Activated CD4-positive, alpha-beta memory T cell treated with anti-CD3 and anti-CD28 coated beads, Interleukin-2, amount 10 ng/mL, durations not matched to agents 7 days and 5 days (primary cell): ENCODE data around the gene NID1. TPM values are rescaled to one million over a fixed set of nuclear protein-coding genes. Genes with fewer than 3 reads are reported as not detected.

Source experiments
- CTCF ChIA-PET: fragments of 350-600 bp; sonication (Branson Sonifier 250); formaldehyde crosslinking; loops from one replicate; lab custom pipeline; 2021; ENCODE audit warnings: antibody characterized with exemption, inconsistent platforms; lab: Charles Lee
- POLR2A ChIA-PET: fragments of 350-600 bp; sonication (Branson Sonifier 250); formaldehyde crosslinking; loops from one replicate; lab custom pipeline; 2021; ENCODE audit warnings: antibody characterized with exemption; lab: Charles Lee
- DNase-seq: peaks from one replicate; pipeline ENCODE4 v3.0.0-alpha.2; 2020
- H3K27ac Mint-ChIP-seq: one replicate; pipeline ENCODE4 v1.8.0; 2021; ENCODE audit warnings: mild to moderate bottlenecking, mixed read lengths
- H3K27me3 Mint-ChIP-seq: one replicate; pipeline ENCODE4 v1.8.0; 2021; ENCODE audit warnings: mixed read lengths
- H3K36me3 Mint-ChIP-seq: one replicate; pipeline ENCODE4 v1.8.0; 2021; ENCODE audit warnings: low read depth, mixed read lengths
- H3K4me1 Mint-ChIP-seq: one replicate; pipeline ENCODE4 v1.8.0; 2021; ENCODE audit warnings: mixed read lengths
- H3K4me3 Mint-ChIP-seq: one replicate; pipeline ENCODE4 v1.8.0; 2021; ENCODE audit warnings: mild to moderate bottlenecking, mixed read lengths
- H3K9me3 Mint-ChIP-seq: one replicate; pipeline ENCODE4 v1.8.0; 2021; ENCODE audit warnings: mixed read lengths
- total RNA-seq, 2 experiments: library from RNA; stranded (reverse); gene quantifications; one replicate each; pipeline ENCODE4 v1.2.3, GENCODE V29; 2021

Gene NID1
- total RNA-seq, 2 experiments from 2014 or later, result 0.45 TPM

DNA sequence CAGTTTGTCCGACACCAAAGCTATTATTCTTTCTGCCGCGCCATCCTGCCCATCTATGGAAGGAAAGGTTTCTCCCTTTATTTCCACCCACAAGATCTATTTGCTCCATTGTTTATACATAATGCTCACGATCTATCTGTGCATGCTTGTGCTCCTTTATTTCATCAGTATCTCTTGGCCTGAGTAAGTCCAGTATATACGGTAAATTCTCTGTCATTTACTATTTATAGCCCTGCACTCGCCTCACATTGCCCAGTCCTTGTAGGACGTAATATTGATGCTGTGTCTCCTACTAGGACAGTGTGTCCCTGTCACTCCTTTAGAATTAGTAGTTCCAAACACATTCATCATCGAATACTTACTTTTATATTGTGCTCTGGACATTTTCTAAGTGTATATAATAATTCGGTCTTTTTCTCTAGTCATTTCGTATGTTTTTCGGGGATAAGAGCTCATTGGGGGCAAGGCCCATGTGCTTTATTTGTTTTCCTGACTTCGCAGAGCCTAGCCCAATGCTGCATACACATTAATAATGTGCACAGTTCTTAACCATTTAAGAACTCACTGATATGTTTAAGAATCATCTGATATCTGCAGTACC is 3.1 kb upstream of the NID1 start:
- Mint-ChIP-seq H3K36me3 (peaks cover 5% of the 10 kb centered on the region), H3K4me1 (peaks cover 20% of the 10 kb centered on the region), H3K27ac (no peak overlapping the region), H3K4me3 (no peak overlapping the region), H3K27me3 (peaks cover 34% of the 10 kb centered on the region), H3K9me3 (peaks cover 2% of the 10 kb centered on the region)
- ChIA-PET POLR2A (interaction anchor here (1.1 to 2.0 kb wide), 2 partner anchors 69 to 729 kb away, joined by 3 to 7 read pairs; no protein-coding TSS in a partner anchor), CTCF (no interaction called here)
- DNase-seq, result no peak

DNA sequence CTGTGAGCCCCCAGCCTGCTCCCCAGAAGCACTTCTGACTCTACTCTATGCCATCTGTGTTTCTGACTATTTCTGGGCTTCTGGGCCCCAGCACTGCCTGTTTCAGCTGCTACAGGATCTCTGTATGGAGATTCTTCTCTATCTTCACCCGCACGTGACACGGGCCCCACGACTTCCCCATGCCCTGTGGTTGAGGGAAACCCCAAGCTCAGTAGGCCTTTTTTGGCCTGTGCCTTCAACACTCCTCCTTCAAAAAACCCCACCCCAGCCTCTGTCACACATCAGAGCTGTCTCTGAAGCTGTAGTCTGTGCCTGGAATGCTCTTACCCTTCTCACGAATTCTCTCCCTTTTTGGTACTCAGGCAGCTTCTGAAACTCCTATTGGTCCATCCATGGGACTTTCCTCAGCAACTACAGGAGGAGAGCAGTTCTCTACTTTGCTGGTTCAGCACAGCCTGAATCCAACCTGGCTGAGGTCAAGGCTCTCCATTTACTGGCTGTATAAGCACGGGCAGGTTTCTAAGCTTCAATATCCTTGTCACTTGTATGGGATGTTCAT is 2.0 kb upstream of the NID1 start:
- Mint-ChIP-seq H3K4me3 (no peak overlapping the region), H3K27me3 (peaks cover 43% of the 10 kb centered on the region), H3K4me1 (peaks cover 20% of the 10 kb centered on the region), H3K9me3 (peaks cover 2% of the 10 kb centered on the region), H3K36me3 (peaks cover 5% of the 10 kb centered on the region), H3K27ac (no peak overlapping the region)
- peak; percentile 72 for DNase-seq
- ChIA-PET CTCF (no interaction called here), POLR2A (interaction anchor here (1.1 to 2.0 kb wide), 2 partner anchors 68 to 731 kb away, joined by 3 to 7 read pairs; no protein-coding TSS in a partner anchor)

DNA sequence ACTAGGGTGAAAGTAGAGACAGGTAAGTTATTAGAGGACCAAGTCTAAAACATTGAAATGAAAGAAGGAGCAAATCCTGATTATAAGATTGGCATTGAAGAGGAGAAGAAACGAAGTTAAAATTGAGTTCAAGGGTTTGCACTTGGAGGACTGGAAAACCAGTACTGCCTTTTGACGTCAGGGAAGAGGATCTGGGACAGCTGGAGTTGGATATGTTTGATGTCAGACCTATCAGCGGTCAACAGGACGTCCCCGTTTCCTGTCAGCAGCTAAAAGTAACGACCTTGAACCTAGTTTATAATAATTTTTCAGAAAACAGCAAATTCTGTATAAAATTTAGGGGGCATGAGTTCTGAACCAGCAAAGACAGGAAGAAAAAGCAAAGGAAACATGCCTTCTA is 1.2 kb upstream of the NID1 start:
- DNase-seq, result no peak
- POLR2A ChIA-PET, result interaction anchor here (2.0 kb wide), 1 partner anchor 67 kb away, joined by 7 read pairs; no protein-coding TSS in a partner anchor
- Mint-ChIP-seq H3K4me1 (peaks cover 20% of the 10 kb centered on the region), H3K27ac (no peak overlapping the region), H3K36me3 (peaks cover 5% of the 10 kb centered on the region), H3K9me3 (peaks cover 2% of the 10 kb centered on the region), H3K27me3 (peaks cover 50% of the 10 kb centered on the region), H3K4me3 (no peak overlapping the region)
- CTCF ChIA-PET, result no interaction called here

DNA sequence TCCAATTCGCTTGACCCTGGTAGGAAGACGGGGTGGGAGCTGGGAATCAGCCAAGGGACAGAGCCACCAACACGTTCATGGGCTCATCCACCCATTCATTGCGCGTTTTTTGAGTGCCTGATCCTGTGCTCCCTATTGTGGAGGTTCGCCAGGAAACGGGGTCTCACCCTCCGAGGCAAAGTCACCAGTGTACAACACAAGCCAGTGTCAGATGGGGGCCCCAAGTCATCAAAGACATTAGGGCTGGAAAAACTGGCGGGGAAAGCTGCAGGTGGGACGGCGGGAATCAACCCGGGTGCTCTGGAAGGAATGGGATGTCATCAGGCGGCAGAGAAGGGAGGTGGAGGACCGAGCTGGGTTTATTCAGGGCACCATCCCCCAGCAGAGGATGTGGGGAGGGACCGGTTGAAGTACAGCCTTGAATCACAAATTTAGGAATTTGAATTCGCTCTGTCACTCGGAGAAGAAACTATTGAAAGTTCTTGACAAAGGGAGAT is 667 bp upstream of the NID1 start:
- no peak overlapping the region for H3K27ac Mint-ChIP-seq
- H3K9me3 Mint-ChIP-seq, result peaks cover 2% of the 10 kb centered on the region
- CTCF ChIA-PET, result no interaction called here
- peaks cover 20% of the 10 kb centered on the region for H3K4me1 Mint-ChIP-seq
- POLR2A ChIA-PET, result no interaction called here
- DNase-seq, result no peak
- H3K27me3 Mint-ChIP-seq, result peaks cover 53% of the 10 kb centered on the region
- peak overlapping the region; percentile 43 for H3K4me3 Mint-ChIP-seq
- peaks cover 5% of the 10 kb centered on the region for H3K36me3 Mint-ChIP-seq

DNA sequence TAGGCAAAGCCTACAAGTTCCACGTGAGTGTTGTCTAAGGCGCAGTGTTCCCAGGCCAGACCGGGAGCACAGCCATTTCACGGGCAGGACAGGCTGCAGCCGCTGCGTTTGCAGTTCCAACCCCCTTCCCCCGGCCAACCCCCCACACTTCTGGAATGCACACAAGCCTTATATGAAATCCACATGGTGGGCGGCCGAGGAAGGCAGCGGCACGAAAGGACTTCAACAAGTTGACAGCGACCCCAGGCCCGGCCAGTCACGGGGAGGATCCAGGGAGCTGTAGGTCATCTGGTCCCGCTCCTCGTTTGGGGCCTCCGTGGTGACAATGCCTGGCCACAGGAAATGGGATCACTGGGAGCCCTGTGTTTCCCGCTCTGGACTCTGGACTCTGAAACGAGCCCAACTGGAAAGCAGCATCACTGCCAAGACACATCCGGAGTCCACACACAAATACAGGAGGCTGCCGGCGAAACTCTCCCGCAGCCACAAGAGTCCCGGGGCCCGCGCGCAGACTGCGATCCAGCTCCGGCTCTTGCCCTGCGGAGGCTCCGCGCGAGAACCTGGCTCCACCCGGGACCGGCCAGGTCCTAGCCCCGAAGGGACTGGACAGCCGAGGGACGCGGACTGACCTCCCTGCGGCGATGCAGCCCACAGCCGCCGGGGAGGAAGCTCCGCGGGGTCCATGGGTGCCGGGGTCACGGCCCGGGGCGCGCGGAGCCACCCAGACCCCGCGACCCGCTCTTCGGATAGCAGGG is 794 bp downstream of the NID1 start:
- DNase-seq, result peak; percentile 24
- ChIA-PET CTCF (interaction anchor here (0.7 to 1.5 kb wide), 2 partner anchors 26 to 92 kb away, joined by 3 to 6 read pairs; no protein-coding TSS in a partner anchor), POLR2A (no interaction called here)
- peaks cover 5% of the 10 kb centered on the region for H3K36me3 Mint-ChIP-seq
- peaks cover 52% of the 10 kb centered on the region for H3K27me3 Mint-ChIP-seq
- peak overlapping the region; percentile 38 for H3K4me3 Mint-ChIP-seq
- peaks cover 20% of the 10 kb centered on the region for H3K4me1 Mint-ChIP-seq
- H3K27ac Mint-ChIP-seq, result no peak overlapping the region
- no peaks in the 10 kb centered on the region for H3K9me3 Mint-ChIP-seq

DNA sequence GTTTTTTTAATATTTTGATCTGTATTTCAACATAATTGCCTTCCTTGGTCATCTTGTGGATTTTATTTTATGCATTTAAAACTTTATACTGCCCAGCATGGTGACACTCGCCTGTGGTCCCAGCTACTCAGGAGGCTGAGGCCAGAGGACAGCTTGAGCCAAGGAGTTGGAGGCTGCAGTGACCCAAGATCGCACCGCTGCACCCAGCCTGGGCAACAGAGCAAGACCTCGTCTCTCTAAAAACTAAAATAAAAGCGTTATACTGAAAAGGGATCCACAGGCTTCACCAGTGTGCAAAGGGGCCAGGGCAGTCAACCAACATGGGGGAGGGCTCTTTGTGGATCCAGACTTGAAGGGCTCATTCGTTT is 1.4 kb downstream of the NID1 start:
- H3K9me3 Mint-ChIP-seq, result no peaks in the 10 kb centered on the region
- H3K4me1 Mint-ChIP-seq, result peaks cover 22% of the 10 kb centered on the region
- DNase-seq, result no peak
- ChIA-PET CTCF (no interaction called here), POLR2A (interaction anchor here (0.8 kb wide), 1 partner anchor 10 kb away, joined by 3 read pairs; no protein-coding TSS in a partner anchor)
- H3K36me3 Mint-ChIP-seq, result peaks cover 5% of the 10 kb centered on the region
- peaks cover 52% of the 10 kb centered on the region for H3K27me3 Mint-ChIP-seq
- H3K4me3 Mint-ChIP-seq, result peak overlapping the region; percentile 21
- H3K27ac Mint-ChIP-seq, result no peak overlapping the region

DNA sequence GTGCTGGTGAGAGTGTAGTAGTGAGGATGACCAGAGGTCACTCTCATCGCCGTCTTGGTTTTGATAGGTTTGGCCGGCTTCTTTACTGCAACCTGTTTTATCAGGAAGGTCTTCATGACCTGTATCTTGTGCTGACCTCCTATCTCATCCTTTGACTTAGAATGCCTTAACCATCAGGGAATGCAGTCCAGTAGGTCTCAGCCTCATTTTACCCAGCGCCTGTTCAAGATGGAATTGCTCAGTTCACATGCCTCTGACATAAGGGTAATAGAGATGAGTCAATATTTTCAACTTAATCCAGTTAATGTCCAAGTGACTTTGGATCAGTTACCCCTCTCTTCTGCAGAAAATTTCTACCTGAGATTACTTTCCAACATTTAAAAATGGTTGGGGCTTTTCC is 4.6 kb downstream of the NID1 start:
- H3K4me1 Mint-ChIP-seq, result peaks cover 12% of the 10 kb centered on the region
- DNase-seq, result no peak
- ChIA-PET CTCF (no interaction called here), POLR2A (no interaction called here)
- H3K9me3 Mint-ChIP-seq, result no peaks in the 10 kb centered on the region
- H3K27me3 Mint-ChIP-seq, result peaks cover 34% of the 10 kb centered on the region
- no peaks in the 10 kb centered on the region for H3K36me3 Mint-ChIP-seq
- H3K4me3 Mint-ChIP-seq, result no peak overlapping the region
- H3K27ac Mint-ChIP-seq, result no peak overlapping the region

DNA sequence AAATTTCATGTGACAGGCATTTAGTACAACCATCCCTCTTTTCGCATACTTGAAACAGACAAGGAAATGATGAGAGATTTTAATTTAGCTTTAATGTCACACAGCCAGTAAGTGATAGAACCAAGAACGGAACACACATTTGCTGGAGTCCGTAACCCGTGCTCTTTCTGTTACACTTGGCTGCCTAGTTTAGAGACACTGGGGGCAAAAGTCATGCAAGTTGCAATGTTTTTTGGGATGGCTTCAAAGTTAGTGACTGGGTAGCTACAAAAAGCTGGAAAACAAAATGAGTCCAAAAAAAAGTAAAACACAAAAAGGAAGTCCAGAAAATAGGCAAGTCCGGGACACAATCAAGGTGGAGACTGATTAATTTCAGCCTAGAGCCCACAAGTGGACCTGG is 5.9 kb downstream of the NID1 start:
- peaks cover 12% of the 10 kb centered on the region for H3K4me1 Mint-ChIP-seq
- H3K4me3 Mint-ChIP-seq, result no peak overlapping the region
- H3K27me3 Mint-ChIP-seq, result peaks cover 29% of the 10 kb centered on the region
- CTCF ChIA-PET, result no interaction called here
- H3K27ac Mint-ChIP-seq, result no peak overlapping the region
- DNase-seq, result no peak
- POLR2A ChIA-PET, result no interaction called here
- no peaks in the 10 kb centered on the region for H3K36me3 Mint-ChIP-seq
- H3K9me3 Mint-ChIP-seq, result no peaks in the 10 kb centered on the region

DNA sequence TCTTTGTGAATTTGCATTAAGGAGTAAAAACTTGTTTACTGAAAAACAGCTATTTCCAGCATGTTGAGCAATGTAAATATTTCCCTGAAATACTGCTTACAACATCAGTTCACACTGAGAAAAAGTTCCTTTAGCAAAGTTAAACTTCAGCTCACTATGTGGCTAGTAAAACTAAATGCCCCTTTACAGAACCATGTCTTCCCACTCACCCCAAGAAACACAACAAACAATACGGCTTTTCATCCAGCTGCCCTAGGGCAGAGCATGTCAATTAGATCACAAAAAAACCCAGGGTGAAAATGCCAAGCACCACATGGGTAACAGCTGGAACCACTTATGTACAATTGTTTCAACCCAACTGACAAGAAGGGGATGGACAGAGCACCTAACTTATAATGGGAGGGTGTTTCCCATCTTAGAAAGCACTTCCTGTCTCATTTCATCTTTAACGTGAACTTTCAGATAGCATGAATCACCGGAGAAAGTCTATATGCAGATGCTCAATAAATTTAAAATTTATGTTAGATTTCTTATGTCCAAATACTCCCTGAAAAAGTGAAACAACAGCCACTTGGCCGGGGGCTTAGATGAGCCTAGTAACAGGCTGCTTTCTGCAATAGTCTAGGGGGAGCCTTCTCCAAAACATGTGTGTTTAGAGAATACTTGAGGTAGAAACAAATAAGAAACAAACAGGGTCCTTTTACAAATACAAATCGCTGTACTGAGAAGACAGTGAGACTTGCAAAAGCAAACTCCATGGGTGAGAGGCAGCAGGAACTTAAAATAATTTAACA is 6.6 kb downstream of the NID1 start:
- H3K36me3 Mint-ChIP-seq, result no peaks in the 10 kb centered on the region
- H3K4me1 Mint-ChIP-seq, result peaks cover 9% of the 10 kb centered on the region
- POLR2A ChIA-PET, result no interaction called here
- H3K27ac Mint-ChIP-seq, result no peak overlapping the region
- CTCF ChIA-PET, result no interaction called here
- no peak overlapping the region for H3K4me3 Mint-ChIP-seq
- no peaks in the 10 kb centered on the region for H3K9me3 Mint-ChIP-seq
- peaks cover 26% of the 10 kb centered on the region for H3K27me3 Mint-ChIP-seq
- no peak for DNase-seq

DNA sequence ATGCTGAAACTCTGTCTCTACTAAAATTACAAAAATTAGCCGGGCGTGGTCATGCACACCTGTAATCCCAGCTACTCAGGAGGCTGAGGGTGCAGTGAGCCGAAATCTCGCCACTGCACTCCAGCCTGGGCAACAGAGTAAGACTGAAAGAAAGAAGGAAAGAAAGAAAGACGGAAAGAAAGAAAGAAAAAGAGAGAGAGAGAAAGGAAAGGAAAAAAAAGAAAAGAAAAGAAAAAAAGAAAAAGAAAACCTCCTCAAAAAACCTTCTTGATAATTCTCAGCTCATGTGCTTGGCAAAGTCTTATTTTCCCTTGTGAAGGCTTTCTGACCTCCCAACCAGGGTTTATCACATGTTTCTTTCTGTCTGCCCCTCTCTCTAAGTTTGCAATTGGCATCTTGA is 7.3 kb downstream of the NID1 start:
- peaks cover 28% of the 10 kb centered on the region for H3K27me3 Mint-ChIP-seq
- no peak for DNase-seq
- no peaks in the 10 kb centered on the region for H3K36me3 Mint-ChIP-seq
- H3K27ac Mint-ChIP-seq, result no peak overlapping the region
- no peak overlapping the region for H3K4me3 Mint-ChIP-seq
- H3K4me1 Mint-ChIP-seq, result peaks cover 9% of the 10 kb centered on the region
- ChIA-PET POLR2A (no interaction called here), CTCF (no interaction called here)
- no peaks in the 10 kb centered on the region for H3K9me3 Mint-ChIP-seq

DNA sequence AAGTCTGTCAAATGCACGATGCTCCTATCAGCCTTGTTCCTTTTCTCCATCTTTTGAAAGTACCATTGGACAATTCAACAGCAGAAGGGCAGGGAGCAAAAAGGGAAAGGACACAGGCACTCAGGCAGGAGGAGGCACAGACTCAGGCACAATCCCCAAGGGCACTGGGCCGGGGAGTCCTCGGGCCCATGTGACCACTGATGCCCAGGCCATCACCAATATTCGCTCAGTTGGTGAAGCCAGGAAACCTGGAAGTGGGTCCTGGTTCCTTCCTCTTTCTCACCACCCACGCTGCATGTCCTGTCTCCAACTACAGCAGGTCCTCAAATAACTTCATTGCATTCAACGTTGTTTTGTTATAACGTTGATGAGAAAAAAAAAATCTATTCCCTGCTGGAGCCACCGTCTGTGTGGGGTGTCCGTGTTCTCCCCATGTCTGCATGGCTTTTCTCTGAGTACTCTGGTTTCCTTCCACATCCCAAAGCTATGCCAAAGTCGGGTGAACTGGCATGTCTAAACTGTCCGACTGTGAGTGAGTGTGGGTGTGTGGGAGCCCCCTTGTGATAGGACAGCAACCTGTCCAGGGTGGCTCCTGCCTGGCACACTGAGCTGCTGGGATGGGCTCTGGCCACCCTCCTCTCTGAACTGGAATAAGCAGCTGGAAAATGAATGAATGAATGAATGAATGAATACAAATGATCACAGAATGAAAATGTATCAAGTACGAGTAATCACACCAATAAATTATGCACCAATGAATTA is 12.5 kb downstream of the NID1 start:
- ChIA-PET POLR2A (no interaction called here), CTCF (no interaction called here)
- H3K9me3 Mint-ChIP-seq, result no peaks in the 10 kb centered on the region
- no peak for DNase-seq
- no peaks in the 10 kb centered on the region for H3K36me3 Mint-ChIP-seq
- no peaks in the 10 kb centered on the region for H3K4me1 Mint-ChIP-seq
- H3K27ac Mint-ChIP-seq, result no peak overlapping the region
- H3K4me3 Mint-ChIP-seq, result no peak overlapping the region
- H3K27me3 Mint-ChIP-seq, result peaks cover 23% of the 10 kb centered on the region

DNA sequence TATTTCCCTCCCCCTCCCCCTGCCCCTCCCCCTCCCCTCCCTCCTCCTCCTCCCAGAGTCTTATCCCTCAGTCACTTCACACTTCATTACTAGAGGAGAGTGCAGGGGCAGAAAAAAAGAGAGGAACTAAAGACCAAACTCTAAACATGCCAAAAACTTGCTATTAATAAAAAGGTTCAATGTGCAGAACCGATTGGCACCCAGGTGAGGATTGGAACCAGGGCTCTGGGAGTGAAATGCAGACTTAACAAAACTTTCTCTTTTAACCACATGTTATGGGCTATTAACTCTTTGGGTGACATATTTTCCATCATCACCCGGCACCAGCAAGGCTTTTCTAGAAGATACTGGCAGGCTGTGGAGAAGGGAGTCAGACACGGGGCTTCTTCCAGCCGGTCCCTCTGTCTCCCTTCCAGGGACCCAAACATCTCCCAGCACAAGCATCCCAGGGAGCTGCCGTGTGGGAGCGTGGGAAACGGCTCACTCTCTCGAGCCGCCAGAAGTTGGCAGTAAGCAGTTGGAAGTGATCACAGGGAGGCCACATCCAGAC is 13.6 kb downstream of the NID1 start:
- H3K27ac Mint-ChIP-seq, result no peak overlapping the region
- ChIA-PET CTCF (no interaction called here), POLR2A (no interaction called here)
- peaks cover 23% of the 10 kb centered on the region for H3K27me3 Mint-ChIP-seq
- no peak for DNase-seq
- H3K36me3 Mint-ChIP-seq, result no peaks in the 10 kb centered on the region
- H3K4me1 Mint-ChIP-seq, result no peaks in the 10 kb centered on the region
- no peak overlapping the region for H3K4me3 Mint-ChIP-seq
- H3K9me3 Mint-ChIP-seq, result no peaks in the 10 kb centered on the region
